K562 (cell line): ENCODE measurements around the gene DOCK1. TPM values are rescaled to one million over a fixed set of nuclear protein-coding genes. Genes with fewer than 3 reads are reported as not detected.

Source experiments
- ATAC-seq: fragments of 200-7000 bp; cut with Tn5 transposase; 3 replicates; pipeline ENCODE4 v1.9.1; 2020; ENCODE audit warnings: moderate library complexity
- BruUV-seq: library from RNA; stranded (reverse); fragments of 400-500 nt; replicated peaks from 2 replicates; lab custom pipeline; 2021; lab: Mats Ljungman, UMichigan
- CTCF ChIA-PET: fragments of 300-600 bp; formaldehyde crosslinking; extraction: SDS; loops from one replicate; lab custom pipeline; 2021; ENCODE audit warnings: low intra/inter-chr PET ratio; lab: Yijun Ruan, JAX
- POLR2A ChIA-PET: fragments of 300-600, 350-650 bp; sonication (Branson Sonifier 250); formaldehyde crosslinking; extraction: SDS; loops from one replicate; lab custom pipeline; 2021; ENCODE audit warnings: antibody characterized with exemption, inconsistent platforms; lab: Yijun Ruan, JAX
- DNase-seq, 4 experiments: peaks; one replicate each; pipeline versions ENCODE4 v3.0.0 to v3.0.0-alpha.2; 2011 to 2018; ENCODE audit warnings: low spot score in 3 of 4, mixed read lengths in 3 of 4; ENCODE audit errors: extremely low read depth in 1 of 4
- FAIRE-seq: peaks from 2 replicates; lab custom pipeline; 2011; peaks lifted over from hg19 to GRCh38; lab: Jason Lieb, UNC
- H2AFZ ChIP-seq: 2 replicates; pipeline ENCODE4 v1.6.0; 2011; ENCODE audit warnings: low read depth, low read length, control low read depth, inconsistent platforms
- H3K27ac ChIP-seq: fragments of 200-600 bp; 3 replicates; pipeline ENCODE4 v1.8.0; 2011; ENCODE audit warnings: low read depth, mild to moderate bottlenecking, control low read depth, inconsistent platforms, low read length, moderate library complexity, mixed read lengths; ENCODE audit errors: extremely low read depth
- H3K27me3 ChIP-seq, 2 experiments: fragments of 300-600 bp in 1 of 2; 2 replicates in 1 of 2; 3 replicates in 1 of 2; pipeline versions ENCODE4 v1.6.0 to v1.8.0; 2011; ENCODE audit warnings: inconsistent platforms in 2 of 2, low read length in 2 of 2, mild to moderate bottlenecking in 1 of 2, mixed read lengths in 1 of 2, moderate library complexity in 1 of 2; ENCODE audit not compliant: control insufficient read depth in 2 of 2, insufficient read depth in 2 of 2
- H3K36me3 ChIP-seq: fragments of 300-600 bp; 3 replicates; pipeline ENCODE4 v1.8.0; 2011; ENCODE audit warnings: mild to moderate bottlenecking, low read length, inconsistent platforms; ENCODE audit not compliant: control insufficient read depth, insufficient read depth
- H3K4me1 ChIP-seq, 2 experiments: fragments of 200-600 bp in 1 of 2; replicated peaks in 1 of 2; 2 replicates in 1 of 2; 3 replicates in 1 of 2; pipeline versions ENCODE4 v1.5.1 to v1.8.0; 2011; ENCODE audit warnings: inconsistent platforms in 2 of 2, low read length in 2 of 2, mild to moderate bottlenecking in 1 of 2, mixed read lengths in 1 of 2, moderate library complexity in 1 of 2; ENCODE audit not compliant: control insufficient read depth in 2 of 2, insufficient read depth in 2 of 2
- H3K4me2 ChIP-seq: 2 replicates; pipeline ENCODE4 v1.6.1; 2011; ENCODE audit warnings: low read length, control low read depth, inconsistent platforms, mixed read lengths; ENCODE audit not compliant: insufficient read depth
- H3K4me3 ChIP-seq: fragments of 200-600 bp; sonication (generic), shearing (Covaris generic); 2 replicates; pipeline ENCODE4 v1.5.1; 2016; ENCODE audit warnings: control low read depth, inconsistent platforms
- H3K79me2 ChIP-seq: fragments of 200-600 bp; 3 replicates; pipeline ENCODE4 v1.8.0; 2011; ENCODE audit warnings: low read length, inconsistent platforms; ENCODE audit not compliant: control insufficient read depth, insufficient read depth
- H3K9ac ChIP-seq, 2 experiments: 2 replicates each; pipeline versions ENCODE4 v1.6.0 to v1.6.1; 2011; ENCODE audit warnings: low read depth in 2 of 2, low read length in 2 of 2, control low read depth in 1 of 2, inconsistent platforms in 1 of 2, mild to moderate bottlenecking in 1 of 2, mixed read lengths in 1 of 2; ENCODE audit not compliant: insufficient read depth in 1 of 2
- H3K9me1 ChIP-seq: one replicate; pipeline ENCODE4 v1.6.0; 2011; ENCODE audit warnings: inconsistent platforms, mild to moderate bottlenecking, low read length, moderate library complexity; ENCODE audit not compliant: control insufficient read depth, insufficient read depth
- H3K9me3 ChIP-seq: replicated peaks from 2 replicates; pipeline ENCODE4 v1.5.1; 2011; ENCODE audit warnings: low read depth, low read length, inconsistent platforms; ENCODE audit not compliant: control insufficient read depth, insufficient read depth
- H4K20me1 ChIP-seq: replicated peaks from 2 replicates; pipeline ENCODE4 v1.6.1; 2011; ENCODE audit warnings: low read length, inconsistent platforms, mixed read lengths; ENCODE audit not compliant: control insufficient read depth, insufficient read depth
- CSDE1 ChIP-seq, 2 experiments: fragments of 450-650 bp; IDR thresholded peaks; 2 replicates each; pipeline ENCODE4 v1.6.1; 2016; ENCODE audit warnings: mild to moderate bottlenecking in 1 of 2
- DIDO1 ChIP-seq: fragments of 450-650 bp; IDR thresholded peaks from 2 replicates; pipeline ENCODE4 v1.6.1; 2016; ENCODE audit warnings: low read depth, missing biosample characterization, missing genetic modification characterization
- EP400 ChIP-seq: fragments of 450-650 bp; IDR thresholded peaks from 2 replicates; pipeline ENCODE4 v1.6.1; 2017; ENCODE audit warnings: antibody characterized with exemption, mild to moderate bottlenecking, moderate library complexity
- FOS ChIP-seq: IDR thresholded peaks from 3 replicates; pipeline ENCODE4 v1.6.1; 2011; ENCODE audit not compliant: insufficient read length; ENCODE audit errors: extremely low read depth
- HNRNPLL ChIP-seq: fragments of 200-400 bp; formaldehyde crosslinking; IDR thresholded peaks from 2 replicates; pipeline ENCODE4 v1.6.1; 2017; ENCODE audit warnings: low read length, low read depth, mild to moderate bottlenecking; ENCODE audit not compliant: poor library complexity, severe bottlenecking
- KHSRP ChIP-seq: fragments of 450-650 bp; IDR thresholded peaks from 2 replicates; pipeline ENCODE4 v1.6.1; 2017
- MCM7 ChIP-seq, 2 experiments: fragments of 450-650 bp; IDR thresholded peaks; 2 replicates each; pipeline ENCODE4 v1.6.1; 2016 to 2018
- OTX1 ChIP-seq: fragments of 450-650 bp; formaldehyde crosslinking; IDR thresholded peaks from 2 replicates; pipeline ENCODE4 v1.4.0; 2022; ENCODE audit warnings: mild to moderate bottlenecking
- POLR2B ChIP-seq: fragments of 450-650 bp; IDR thresholded peaks from 2 replicates; pipeline ENCODE4 v1.6.1; 2018; ENCODE audit warnings: low read depth; ENCODE audit not compliant: partially characterized antibody
- SAFB ChIP-seq: fragments of 200-400 bp; formaldehyde crosslinking; IDR thresholded peaks from 2 replicates; pipeline ENCODE4 v1.6.1; 2017; ENCODE audit warnings: low read depth, low read length, borderline replicate concordance
- SMARCC2 ChIP-seq: fragments of 450-650 bp; IDR thresholded peaks from 2 replicates; pipeline ENCODE4 v1.6.1; 2017; ENCODE audit warnings: antibody characterized with exemption, moderate library complexity, mild to moderate bottlenecking, low read depth
- TSC22D4 ChIP-seq: fragments of 450-650 bp; IDR thresholded peaks from 2 replicates; pipeline ENCODE4 v1.6.1; 2016; ENCODE audit warnings: missing genetic modification characterization, missing biosample characterization, control low read depth
- ZNF507 ChIP-seq: conservative IDR thresholded peaks from 2 replicates; pipeline ENCODE4 v1.6.1; 2017; ENCODE audit warnings: missing genetic modification characterization, missing compliant biosample characterization
- ZNF551 ChIP-seq: fragments of 250-450 bp; sonication (Bioruptor Pico); IDR thresholded peaks from 2 replicates; pipeline ENCODE4 v1.5.0; 2021; ENCODE audit warnings: mild to moderate bottlenecking, moderate library complexity
- WGBS: fragments of 100-300 bp; shearing (Covaris generic); methylation state at CpG from one replicate; pipeline ENCODE4 v1.1.6; 2016; ENCODE audit warnings: low coverage, mixed read lengths; ENCODE audit not compliant: insufficient coverage; ENCODE audit errors: missing lambda C conversion rate; 5-methylcytosine and 5-hydroxymethylcytosine counted together
- in situ Hi-C: fragments of 300-500 bp; cut with MboI; formaldehyde crosslinking; loops from 4 replicates; pipeline ENCODE4 v1.15.0; 2018; ENCODE audit warnings: inconsistent platforms, mixed read lengths
- intact Hi-C: fragments of 100-400 bp; cut with micrococcal nuclease; formaldehyde crosslinking; loops from 2 replicates; pipeline ENCODE4 v1.14.2; 2022
- polyA plus RNA-seq, 8 experiments: library from polyadenylated mRNA; depleted of rRNA in 4 of 8; stranded (reverse) in 5 of 8; unstranded in 3 of 8; fragments of >200 nt; fragmentation: Nextera tagmentation in 2 of 8; fragmentation: Illumina TruSeq in 1 of 8; extraction: Ambion mirVana in 2 of 8; extraction: Trizol in 1 of 8; gene quantifications; 2 replicates each; pipeline versions ENCODE4 v1.2.1 to v1.2.3, GENCODE V29; 2011 to 2014; ENCODE audit warnings: inconsistent platforms in 1 of 8, missing spikeins in 1 of 8
- total RNA-seq, 7 experiments: library from RNA; depleted of rRNA in 6 of 7; stranded (reverse); fragments of >200 nt in 6 of 7; fragmentation: Illumina TruSeq in 2 of 7; extraction: Trizol in 2 of 7; gene quantifications; 2 replicates each; pipeline versions ENCODE4 v1.2.1 to v1.2.3, GENCODE V29; 2011 to 2021; ENCODE audit warnings: low replicate concordance in 1 of 7
- TF ChIP-seq, protein P1 (sequence below): fragments of 450-650 bp; conservative IDR thresholded peaks from 2 replicates; pipeline ENCODE4 v1.6.1; 2016; ENCODE audit warnings: missing genetic modification characterization, low read depth, mild to moderate bottlenecking, control low read depth, missing compliant biosample characterization
- TF ChIP-seq, protein P2 (sequence below): fragments of 250-450 bp; sonication (Bioruptor Pico); IDR thresholded peaks from 2 replicates; pipeline ENCODE4 v1.5.1; 2021; ENCODE audit warnings: mild to moderate bottlenecking
- TF ChIP-seq, protein P3 (sequence below): fragments of 250-450 bp; sonication (Bioruptor Pico); IDR thresholded peaks from 2 replicates; pipeline ENCODE4 v1.4.0; 2020; ENCODE audit warnings: mild to moderate bottlenecking, moderate library complexity
- TF ChIP-seq, protein P4 (sequence below): fragments of 250-450 bp; sonication (Bioruptor Pico); IDR thresholded peaks from 2 replicates; pipeline ENCODE4 v1.4.0; 2020; ENCODE audit warnings: mild to moderate bottlenecking

Gene DOCK1
- total and polyA plus RNA-seq, 9 of the 15 experiments (the other 6 are each of a cell fraction or from before 2014, with no cell fraction given) = 0.31 TPM; not detected in 8

DNA sequence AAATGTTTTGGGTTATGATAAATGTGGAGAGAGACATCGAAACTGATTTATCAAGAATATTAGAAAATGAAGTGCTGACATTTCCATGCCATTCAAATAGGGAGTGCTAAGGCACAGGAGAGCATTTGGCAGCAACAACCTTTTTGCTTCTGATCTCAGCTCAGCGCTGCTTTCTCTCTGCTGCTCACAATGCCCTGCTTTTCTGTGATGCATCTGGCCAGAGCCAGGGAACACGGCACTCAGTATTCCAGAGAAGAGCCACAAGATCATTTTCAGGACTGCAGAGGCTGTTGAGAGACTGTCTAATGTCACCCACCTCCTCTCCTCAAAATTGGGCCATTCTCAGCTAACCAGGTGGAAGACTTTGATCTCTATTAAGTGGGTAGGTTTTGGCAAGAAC is 263.0 kb downstream of the DOCK1 start (continued):
- TF ChIP-seq POLR2B = no peak

DNA sequence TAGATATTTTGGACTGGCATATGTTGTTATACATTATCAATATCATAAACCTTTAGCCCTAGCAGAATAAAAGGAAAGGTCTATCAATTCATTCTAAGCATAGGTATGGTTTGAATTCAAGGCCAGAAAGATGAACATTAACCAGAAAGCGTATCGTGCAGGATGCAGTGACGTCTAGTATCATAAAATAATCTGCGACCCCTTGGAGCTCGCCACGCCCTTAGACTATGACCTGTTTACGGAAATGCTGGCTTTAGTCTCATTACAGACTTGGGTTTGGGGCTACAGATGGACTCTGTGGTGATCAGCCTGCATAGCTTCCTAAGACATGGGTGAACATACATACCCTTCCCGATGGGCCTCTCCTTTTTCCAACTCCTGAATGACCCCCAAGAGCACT is 269.6 kb downstream of the DOCK1 start:
- ChIA-PET CTCF (no interaction called here), POLR2A (no interaction called here)
- Histone ChIP-seq H3K27ac (no peak overlapping the region), H3K27me3 (no peaks in the 10 kb centered on the region), H2AFZ (no peak overlapping the region), H3K9me1 (no peaks in the 10 kb centered on the region), H3K9ac (no peak overlapping the region), H3K4me1 (no peaks in the 10 kb centered on the region), H3K36me3 (no peaks in the 10 kb centered on the region), H3K79me2 (no peaks in the 10 kb centered on the region), H3K4me2 (no peak overlapping the region), H3K4me3 (no peak overlapping the region), H4K20me1 (no peaks in the 10 kb centered on the region), H3K9me3 (no peaks in the 10 kb centered on the region)
- ATAC-seq = no peak
- DNase-seq = no peak
- FAIRE-seq = no peak
- in situ Hi-C loops (no loop called here), intact Hi-C loops (no loop called here)
- BruUV-seq = no TSS peak
- WGBS = 0% methylated on average over 7 of the region's 8 CpGs
- TF ChIP-seq, protein P1, sequence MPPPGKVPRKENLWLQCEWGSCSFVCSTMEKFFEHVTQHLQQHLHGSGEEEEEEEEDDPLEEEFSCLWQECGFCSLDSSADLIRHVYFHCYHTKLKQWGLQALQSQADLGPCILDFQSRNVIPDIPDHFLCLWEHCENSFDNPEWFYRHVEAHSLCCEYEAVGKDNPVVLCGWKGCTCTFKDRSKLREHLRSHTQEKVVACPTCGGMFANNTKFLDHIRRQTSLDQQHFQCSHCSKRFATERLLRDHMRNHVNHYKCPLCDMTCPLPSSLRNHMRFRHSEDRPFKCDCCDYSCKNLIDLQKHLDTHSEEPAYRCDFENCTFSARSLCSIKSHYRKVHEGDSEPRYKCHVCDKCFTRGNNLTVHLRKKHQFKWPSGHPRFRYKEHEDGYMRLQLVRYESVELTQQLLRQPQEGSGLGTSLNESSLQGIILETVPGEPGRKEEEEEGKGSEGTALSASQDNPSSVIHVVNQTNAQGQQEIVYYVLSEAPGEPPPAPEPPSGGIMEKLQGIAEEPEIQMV = no peak
- TF ChIP-seq KHSRP = no peak
- TF ChIP-seq SAFB = no peak
- TF ChIP-seq, protein P2, sequence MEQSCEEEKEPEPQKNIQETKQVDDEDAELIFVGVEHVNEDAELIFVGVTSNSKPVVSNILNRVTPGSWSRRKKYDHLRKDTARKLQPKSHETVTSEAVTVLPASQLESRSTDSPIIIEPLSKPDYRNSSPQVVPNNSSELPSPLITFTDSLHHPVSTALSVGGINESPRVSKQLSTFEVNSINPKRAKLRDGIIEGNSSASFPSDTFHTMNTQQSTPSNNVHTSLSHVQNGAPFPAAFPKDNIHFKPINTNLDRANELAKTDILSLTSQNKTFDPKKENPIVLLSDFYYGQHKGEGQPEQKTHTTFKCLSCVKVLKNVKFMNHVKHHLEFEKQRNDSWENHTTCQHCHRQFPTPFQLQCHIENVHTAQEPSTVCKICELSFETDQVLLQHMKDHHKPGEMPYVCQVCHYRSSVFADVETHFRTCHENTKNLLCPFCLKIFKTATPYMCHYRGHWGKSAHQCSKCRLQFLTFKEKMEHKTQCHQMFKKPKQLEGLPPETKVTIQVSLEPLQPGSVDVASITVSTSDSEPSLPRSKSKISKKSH (CRISPR knock-in tag) = no peak
- no peak for TF ChIP-seq MCM7 (IDR thresholded peaks at IDR 0.05)
- TF ChIP-seq, protein P3, sequence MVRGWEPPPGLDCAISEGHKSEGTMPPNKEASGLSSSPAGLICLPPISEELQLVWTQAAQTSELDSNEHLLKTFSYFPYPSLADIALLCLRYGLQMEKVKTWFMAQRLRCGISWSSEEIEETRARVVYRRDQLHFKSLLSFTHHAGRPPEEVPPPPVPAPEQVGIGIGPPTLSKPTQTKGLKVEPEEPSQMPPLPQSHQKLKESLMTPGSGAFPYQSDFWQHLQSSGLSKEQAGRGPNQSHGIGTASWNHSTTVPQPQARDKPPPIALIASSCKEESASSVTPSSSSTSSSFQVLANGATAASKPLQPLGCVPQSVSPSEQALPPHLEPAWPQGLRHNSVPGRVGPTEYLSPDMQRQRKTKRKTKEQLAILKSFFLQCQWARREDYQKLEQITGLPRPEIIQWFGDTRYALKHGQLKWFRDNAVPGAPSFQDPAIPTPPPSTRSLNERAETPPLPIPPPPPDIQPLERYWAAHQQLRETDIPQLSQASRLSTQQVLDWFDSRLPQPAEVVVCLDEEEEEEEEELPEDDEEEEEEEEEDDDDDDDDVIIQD (CRISPR knock-in tag) = no peak
- no peak for TF ChIP-seq DIDO1 (tag)
- TF ChIP-seq, protein P4, sequence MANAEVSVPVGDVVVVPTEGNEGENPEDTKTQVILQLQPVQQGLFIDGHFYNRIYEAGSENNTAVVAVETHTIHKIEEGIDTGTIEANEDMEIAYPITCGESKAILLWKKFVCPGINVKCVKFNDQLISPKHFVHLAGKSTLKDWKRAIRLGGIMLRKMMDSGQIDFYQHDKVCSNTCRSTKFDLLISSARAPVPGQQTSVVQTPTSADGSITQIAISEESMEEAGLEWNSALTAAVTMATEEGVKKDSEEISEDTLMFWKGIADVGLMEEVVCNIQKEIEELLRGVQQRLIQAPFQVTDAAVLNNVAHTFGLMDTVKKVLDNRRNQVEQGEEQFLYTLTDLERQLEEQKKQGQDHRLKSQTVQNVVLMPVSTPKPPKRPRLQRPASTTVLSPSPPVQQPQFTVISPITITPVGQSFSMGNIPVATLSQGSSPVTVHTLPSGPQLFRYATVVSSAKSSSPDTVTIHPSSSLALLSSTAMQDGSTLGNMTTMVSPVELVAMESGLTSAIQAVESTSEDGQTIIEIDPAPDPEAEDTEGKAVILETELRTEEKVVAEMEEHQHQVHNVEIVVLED (CRISPR knock-in tag) = no peak
- no peak for TF ChIP-seq SMARCC2
- TF ChIP-seq HNRNPLL = no peak
- no peak for TF ChIP-seq FOS
- TF ChIP-seq EP400 = no peak
- no peak for TF ChIP-seq ZNF507 (tag)
- TF ChIP-seq OTX1 (CRISPR knock-in tag) = no peak
- TF ChIP-seq TSC22D4 (tag) = no peak
- no peak for TF ChIP-seq ZNF551 (CRISPR knock-in tag)
- no peak for TF ChIP-seq CSDE1 (IDR thresholded peaks at IDR 0.05)
